Esophagus squamous epithelium (tissue), 4 donors: ENCODE measurements around the gene PRAME.

Source experiments
- POLR2A ChIP-seq, 4 donors: fragments of 450-650 bp; IDR thresholded peaks; one replicate each; pipeline ENCODE4 v1.6.1; 2017; ENCODE audit warnings: antibody characterized with exemption in 4 of 4, mild to moderate bottlenecking in 4 of 4, moderate library complexity in 3 of 4
- TF ChIP-seq, protein P1 (sequence below), 6 experiments: fragments of 450-650 bp in 4 of 6; fragments of 200-600 bp in 2 of 6; sonication (generic) in 2 of 6; IDR thresholded peaks; one replicate each; pipeline ENCODE4 v1.5.1; 2016 to 2019; ENCODE audit warnings: antibody characterized with exemption in 6 of 6, mild to moderate bottlenecking in 4 of 6, moderate library complexity in 4 of 6

DNA sequence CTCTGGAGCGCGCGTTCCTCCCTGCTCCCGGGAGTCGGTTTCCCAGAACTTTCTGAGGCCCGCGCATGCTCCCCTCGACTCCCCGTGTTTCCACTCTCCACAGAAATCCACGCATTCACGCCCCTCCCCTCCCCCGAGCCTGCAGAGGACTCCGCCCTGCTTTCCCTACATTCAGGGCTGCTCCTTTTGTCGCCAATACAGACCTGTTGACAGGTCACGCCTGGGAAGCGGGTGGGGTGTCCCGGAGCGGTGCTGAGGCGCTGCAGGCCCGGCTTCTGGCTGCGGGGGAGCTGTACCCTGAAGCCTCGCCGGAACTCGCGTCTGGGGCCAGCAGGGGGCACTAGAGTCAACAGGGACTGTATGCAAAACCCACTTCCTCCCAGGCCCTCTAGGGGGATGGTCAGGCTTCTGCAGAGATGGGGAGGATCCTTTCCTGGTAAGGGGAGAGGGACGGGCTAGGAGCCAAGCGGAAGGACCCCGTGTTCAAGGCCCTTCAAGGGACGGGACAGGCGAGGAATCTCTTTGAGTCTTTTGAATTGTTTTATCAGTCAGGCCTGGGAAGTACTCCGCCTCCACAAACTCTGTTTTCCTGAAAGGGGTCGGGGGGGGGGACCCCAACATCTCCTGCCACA is at the start of gene PRAME:
- TF ChIP-seq POLR2A (IDR thresholded peaks at IDR 0.05) = no peak
- TF ChIP-seq, protein P1, sequence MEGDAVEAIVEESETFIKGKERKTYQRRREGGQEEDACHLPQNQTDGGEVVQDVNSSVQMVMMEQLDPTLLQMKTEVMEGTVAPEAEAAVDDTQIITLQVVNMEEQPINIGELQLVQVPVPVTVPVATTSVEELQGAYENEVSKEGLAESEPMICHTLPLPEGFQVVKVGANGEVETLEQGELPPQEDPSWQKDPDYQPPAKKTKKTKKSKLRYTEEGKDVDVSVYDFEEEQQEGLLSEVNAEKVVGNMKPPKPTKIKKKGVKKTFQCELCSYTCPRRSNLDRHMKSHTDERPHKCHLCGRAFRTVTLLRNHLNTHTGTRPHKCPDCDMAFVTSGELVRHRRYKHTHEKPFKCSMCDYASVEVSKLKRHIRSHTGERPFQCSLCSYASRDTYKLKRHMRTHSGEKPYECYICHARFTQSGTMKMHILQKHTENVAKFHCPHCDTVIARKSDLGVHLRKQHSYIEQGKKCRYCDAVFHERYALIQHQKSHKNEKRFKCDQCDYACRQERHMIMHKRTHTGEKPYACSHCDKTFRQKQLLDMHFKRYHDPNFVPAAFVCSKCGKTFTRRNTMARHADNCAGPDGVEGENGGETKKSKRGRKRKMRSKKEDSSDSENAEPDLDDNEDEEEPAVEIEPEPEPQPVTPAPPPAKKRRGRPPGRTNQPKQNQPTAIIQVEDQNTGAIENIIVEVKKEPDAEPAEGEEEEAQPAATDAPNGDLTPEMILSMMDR (IDR thresholded peaks at IDR 0.05) = peak in 3 of 6 experiments; percentile 17 to 37 (median 21)
